Stimulated activated CD8-positive, alpha-beta memory T cell treated with anti-CD3 and anti-CD28 coated beads, Interleukin-15, amount 100 ng/mL, for 1 hour (primary cell): ENCODE data around the gene ADAM12.

Experiments used
- DNase-seq: peaks from one replicate; pipeline ENCODE4 v3.0.0-alpha.2; 2020; ENCODE audit warnings: low read depth

Gene ADAM12

DNA sequence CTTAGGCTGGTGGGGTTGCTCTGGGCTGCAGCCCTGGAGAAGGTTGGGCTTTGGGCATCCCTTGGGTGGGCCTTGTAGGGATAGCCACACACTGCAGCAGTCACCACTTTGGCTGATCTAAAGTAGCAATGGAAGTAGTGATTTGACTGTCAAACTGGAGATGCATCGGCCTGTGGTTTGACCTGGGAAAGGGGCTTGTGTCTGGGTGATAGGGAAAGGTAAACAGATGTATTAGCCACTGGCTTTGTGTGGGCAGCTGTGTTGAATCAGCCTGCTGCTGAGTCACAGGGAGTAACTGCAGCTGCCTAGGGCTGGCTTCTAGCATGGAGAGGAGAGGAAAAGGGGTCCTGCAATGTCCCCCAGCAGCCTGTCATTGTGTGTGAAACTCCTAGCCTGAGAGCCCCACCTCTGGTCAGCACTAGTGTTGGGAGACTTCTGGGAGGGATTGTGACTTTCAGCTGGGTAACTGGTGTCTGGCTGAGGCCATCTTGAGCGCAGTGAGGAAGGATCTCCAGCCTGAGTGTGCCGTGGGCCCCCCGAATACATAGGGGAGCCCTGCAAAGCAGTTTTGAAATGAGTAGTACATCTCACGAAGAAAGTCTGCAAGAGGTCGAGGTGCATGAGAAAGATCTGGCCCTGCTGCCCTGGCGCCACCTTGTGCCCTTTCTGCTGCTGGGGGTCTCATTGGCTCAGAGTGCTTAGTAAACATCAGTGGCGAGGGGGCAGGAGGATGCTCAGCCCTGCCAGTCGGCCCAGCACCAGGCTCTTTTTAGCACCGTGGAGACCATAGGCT lies 374.6 kb downstream of the ADAM12 start:
- no peak for DNase-seq

DNA sequence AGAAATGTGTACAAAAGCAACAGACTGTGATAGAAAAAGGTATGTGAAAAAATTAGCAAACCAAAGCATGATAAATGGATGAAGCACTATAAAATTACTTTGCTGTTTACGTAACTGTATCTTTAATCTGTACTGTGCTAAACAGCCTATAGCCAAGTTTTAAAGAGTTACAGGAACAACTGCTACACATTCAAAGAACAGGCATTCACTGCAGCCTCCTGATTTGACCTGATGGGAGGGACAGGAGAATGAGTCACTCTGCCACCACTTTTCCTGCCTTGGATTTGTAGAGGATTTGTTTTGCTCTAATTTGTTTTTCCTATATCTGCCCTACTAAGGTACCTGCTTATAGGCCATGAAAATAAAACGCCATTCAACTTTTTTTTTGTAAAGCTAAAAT lies 375.8 kb downstream of the ADAM12 start:
- DNase-seq, result no peak

DNA sequence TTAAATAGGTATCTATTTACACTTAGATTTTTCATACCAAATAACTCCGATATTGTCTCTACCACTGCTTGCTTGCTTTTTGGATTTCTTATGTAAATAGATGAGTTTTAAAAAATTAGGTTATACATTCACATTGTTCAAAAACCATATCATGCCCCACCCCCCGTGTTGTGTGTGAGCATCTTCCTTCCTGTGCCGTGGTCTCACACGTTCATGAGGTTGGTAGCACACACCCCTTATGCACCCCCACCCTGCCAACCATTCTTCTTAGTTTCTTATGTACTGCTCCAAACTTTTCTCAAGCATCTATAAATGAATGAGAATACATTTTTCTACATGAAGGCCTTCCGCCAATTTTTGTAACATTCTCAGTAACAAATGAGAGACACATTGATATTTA lies 376.3 kb downstream of the ADAM12 start:
- peak; percentile 4 for DNase-seq

DNA sequence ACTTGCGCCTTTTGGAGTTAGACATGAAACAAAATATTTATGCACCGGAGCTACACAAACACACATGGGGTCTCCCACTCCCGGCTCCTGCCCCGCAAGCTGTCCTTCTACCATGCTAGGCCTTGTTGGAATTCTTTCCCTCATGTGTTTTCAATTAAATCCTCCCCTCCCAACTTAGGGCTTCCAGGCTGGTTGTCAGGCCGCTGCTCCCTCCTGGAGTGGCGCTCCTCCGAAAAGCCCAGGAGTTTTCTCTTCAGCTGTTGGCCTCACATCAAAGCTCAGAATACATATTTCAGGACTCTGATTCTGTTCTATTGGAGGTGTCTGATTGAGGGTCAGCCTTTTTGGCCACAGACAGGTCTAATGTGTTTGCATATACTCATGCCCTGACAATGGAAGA lies 378.6 kb downstream of the ADAM12 start:
- DNase-seq, result no peak

DNA sequence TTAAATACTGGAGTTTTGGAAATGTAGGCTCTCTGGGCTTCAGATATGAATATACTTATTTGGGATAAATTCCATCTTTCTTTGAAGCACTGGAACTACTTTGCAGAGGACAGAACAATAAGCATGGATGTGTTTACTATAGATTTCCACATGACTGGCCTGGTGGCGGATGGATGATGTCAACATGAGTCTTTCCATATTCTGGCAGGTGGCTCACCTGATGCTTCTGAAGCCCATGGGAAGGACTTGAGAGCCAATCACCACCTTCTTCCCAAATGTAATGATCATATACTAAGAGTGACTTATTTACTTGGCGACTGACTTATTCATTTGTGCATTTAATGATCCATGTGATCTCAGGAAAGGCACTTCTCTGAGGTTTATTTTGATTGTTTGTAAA lies 381.4 kb downstream of the ADAM12 start:
- no peak for DNase-seq

DNA sequence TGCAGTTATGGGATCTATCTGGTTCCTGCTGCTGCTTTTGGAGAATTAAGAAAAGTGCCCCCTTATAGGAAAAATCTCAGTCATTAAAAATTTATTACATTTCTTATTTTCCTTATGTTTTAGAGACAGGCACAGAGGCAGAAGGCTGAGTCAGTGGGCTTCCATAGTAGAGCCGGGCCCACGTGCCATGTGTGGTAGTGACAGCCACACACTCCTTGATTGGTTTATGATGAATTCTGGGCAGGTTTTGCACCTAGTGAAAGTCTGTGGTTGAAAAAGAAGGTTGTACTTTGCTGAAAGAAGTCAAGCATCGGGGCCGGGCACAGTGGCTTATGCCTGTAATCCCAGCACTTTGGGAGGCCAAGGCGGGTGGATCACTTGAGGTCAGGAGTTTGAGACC lies 382.0 kb downstream of the ADAM12 start:
- DNase-seq, result no peak

DNA sequence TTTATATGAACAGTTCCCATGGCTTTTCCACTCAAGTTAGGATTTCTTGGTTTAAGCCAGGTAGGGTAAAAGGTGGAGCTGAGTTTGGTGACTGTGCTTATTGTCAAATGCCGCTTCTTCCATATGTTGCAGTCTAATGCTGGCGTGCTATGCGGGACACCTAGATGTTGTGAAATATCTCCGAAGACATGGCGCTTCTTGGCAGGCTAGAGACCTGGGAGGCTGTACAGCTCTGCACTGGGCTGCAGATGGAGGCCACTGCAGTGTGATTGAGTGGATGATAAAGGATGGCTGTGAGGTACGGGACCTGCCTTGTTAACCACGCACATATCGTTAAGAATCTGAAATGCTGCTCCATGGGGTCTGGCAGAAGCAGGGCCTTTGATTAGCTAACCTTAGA lies 383.5 kb downstream of the ADAM12 start:
- DNase-seq, result no peak

DNA sequence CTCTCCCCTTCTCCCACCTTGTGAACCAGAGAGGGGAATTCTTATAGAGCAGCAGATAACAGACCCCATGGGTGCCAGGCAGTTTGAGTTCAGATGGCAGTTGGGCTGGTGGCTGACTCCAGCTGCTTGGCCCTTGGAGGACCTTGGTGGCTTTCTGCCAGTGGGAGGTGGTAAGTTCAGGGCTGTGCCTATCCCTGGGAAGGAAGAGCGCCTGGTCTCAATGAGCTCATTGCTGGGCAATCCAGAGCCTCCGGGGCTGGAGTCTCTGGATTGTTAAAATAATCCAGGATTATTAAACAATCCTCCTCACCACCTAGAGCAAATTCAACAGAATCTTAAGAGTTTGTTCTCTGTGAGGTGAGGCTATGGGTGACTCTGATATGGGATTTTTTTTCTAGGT lies 386.7 kb downstream of the ADAM12 start:
- no peak for DNase-seq

DNA sequence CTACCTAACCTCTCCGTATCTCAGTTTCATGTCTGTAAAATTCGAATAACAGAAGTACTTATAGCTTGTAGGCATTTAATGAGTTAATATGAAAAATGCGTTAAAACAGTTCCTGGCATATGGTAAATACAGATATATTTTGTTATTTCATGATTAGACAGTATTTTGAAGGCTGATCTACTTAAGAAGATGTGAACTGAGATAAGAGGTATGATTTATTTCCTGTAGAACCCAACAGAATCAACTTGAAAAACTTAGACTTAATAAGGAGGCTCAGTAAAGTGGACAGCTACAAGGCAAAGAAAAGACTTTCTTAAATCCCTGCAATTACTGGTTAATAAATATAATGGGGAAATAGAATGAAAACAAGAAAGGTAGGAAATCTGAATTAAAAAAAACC lies 388.6 kb downstream of the ADAM12 start:
- no peak for DNase-seq

DNA sequence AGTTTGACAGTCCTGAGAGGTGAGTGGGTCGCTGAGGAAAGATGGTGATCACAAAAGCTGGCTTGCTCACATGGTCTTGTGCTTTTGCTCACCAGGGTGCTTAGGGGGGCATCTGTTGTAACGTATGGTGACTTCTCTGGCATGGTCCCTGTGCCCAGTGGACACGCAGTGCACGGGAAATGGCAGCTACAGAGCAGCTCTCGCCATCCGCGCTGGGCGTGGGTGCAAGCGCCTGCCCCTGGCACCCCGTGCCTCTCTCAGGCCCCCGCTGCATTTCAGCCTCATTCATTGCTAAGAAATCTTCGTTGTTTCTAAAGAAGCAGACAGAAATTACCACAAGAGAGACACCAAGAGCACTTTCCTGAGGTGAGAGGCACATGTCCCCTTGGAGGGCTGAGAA lies 390.7 kb downstream of the ADAM12 start:
- no peak for DNase-seq

DNA sequence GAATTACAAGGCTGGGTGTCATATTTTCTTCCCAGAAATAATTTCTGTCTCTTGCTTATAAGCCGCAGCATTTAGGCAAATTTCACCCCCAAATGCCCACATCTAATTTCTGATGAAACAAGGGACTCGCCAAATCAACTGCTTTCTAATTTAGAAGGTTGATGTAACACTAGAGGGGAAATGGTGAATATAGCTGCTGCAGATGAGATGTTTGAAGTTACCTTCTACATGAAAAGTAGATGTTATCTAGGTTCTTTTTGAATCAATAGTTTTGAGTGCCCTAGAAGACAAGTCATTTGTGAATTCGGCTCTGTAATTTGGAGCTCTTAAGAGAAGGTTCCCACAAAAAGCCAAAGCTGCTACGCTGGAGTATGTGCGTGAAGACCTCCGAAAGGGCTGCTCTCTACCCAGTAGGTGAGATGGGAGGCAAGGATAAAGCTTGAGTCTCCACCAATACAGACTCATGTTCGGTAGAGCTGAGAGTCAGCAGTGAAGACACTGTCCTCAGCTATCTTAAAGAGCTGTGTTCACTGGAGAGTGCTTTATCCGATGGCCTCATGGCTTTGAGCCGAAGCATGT lies 392.5 kb downstream of the ADAM12 start:
- DNase-seq, result no peak

DNA sequence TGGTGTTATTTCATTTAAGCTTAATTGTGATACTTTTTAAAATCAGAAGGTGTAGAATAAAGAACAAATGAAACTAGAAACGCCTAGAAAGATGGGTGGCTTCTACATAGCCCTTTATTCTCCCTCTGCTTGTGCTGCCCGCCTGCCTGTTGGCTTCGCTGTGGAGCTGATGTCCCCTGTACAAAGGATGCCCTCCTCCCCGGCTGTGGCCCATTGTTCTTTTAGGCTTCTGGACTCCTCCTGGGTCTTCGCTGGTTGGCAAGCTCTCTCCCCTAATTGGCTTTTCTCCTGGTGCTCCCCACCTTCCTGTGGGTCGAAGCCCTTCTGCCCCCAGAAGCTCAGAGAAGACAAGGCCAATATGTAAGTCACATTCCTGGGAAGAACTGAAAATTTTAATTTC lies 393.7 kb downstream of the ADAM12 start:
- no peak for DNase-seq

DNA sequence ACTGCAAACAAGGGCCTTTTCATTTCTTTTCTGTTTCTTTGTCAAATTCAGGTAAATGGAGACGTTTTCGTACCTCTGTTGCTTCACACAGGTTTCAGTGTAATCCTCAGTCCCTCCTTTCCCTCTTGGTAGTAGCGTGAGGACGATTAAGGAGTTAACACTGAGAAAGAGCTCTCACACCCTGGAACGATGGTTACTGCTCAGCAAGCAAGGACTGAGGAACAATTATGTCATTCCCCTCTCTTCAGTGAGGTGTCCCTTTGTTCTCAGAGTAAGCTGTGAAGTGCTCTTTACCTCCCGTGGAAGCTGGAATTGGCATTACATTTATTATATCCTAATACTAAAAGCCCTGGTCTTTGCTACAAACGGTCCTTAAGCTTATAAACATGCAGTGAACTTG lies 396.0 kb downstream of the ADAM12 start:
- no peak for DNase-seq

DNA sequence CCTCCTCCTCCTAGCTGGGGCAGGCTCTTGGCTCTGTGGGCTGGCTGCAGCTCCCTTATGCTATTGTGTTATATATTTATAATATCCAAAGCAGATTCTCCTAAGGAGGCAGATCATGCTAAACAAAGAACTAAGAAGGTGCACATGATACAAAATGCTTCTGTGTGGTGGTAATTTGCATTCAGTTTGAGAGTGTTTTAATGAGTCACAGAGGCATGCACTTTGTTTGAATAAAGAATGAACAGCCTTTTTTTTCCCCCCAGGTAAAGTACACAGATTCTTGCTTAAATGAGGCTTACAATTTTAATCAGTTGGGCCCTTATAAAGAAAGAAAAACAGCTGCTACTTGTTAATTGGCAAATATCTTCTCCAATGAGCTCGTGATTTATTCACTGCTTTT lies 396.9 kb downstream of the ADAM12 start:
- no peak for DNase-seq

DNA sequence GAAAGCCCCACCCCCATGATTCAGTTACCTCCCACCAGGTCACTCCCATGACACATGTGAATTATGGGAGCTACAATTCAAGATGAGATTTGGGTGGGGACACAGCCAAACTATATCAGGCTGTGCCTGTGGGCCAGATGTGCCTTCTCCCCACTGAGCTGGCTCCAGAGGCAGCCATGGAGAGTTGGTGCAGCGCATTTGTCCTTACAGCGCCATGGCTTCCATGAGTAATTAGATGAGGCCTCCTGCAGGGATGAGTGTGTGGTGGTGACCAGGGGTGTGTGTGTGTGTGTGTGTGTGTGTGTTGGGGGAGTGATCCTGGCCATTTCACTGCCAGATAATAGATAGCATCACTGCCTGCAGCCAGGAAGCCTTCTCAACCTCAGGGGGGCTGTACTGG lies 397.3 kb downstream of the ADAM12 start:
- DNase-seq, result no peak

DNA sequence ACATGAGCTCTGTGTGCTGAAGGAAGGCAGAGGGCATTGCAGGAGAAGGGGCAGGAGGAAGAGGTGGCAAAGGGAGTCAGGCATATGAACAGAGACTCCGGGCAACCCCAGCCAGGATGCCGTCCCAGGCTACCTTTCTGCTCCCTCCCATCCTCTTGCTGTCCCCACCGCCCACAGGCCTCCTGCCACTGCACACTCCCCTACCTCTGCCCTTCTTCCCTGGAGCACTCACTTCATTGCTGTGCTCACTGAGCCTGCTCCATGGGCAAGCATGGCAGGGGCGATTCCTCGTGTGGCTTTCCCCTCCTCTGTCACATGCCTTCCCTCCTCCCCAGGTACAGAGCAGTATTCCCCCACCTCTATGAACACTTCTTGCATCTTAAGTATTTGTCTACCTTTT lies 398.5 kb downstream of the ADAM12 start:
- DNase-seq, result no peak

DNA sequence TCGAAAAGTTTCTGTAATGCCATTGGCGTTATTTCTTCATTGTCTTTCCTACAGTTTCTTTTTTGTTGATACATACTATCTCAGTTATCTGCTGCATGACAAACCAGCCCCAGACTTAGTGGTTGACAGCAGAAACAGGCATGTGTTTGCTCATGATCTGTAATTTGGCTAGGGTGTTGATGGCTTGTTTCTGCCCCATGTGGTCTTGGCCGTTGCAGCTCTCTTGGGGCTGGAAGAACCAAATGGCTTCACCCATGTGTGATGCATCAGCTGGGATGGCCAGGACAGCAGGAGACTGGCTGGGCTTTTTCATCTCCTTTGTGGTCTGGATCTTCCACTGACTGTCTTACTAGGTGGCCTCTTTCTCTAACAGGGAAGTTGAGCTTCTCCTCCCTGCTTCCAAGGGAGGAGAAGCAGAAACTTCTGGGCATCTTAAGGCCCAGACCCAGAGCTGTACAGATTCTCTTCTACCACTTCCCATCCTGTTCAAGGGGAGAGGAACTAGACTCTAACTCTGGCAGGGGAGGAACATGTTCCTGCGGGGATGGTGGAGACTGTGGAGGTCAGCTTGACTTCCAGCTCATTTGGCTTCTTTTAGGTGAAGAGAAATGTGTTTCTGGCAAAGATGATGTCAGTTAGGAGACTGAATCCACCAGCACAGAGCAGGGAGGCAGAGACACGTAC lies 402.6 kb downstream of the ADAM12 start:
- no peak for DNase-seq

DNA sequence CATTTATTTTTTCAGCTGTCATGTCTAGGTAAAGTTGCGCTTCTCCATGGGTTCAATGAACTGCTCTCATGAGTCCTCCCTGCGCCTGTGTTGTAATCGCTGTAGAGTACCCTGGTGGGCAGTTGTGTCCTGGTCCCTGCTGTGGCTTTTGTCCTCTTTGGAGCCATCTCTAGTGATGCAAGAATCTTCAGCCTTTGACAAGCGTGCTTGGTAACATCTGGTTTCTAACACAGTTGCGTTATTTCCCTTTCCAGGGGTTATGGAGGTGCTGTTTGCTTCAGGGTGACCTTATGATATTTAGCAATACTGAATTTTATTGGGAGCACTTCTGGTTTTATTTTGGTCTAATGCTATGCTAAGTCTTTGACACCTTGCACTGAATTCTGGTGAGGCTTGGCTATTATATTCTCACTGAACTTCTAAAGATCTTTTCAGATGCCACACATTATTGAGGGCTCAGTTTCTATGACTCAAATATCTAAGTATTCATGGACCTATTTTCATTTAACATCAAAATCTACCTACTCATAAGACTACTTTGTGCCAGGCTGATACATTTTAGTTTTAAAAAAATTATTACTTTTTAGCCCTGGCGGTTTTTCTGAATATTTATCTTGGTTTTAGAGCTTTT lies 403.3 kb downstream of the ADAM12 start:
- DNase-seq, result no peak

DNA sequence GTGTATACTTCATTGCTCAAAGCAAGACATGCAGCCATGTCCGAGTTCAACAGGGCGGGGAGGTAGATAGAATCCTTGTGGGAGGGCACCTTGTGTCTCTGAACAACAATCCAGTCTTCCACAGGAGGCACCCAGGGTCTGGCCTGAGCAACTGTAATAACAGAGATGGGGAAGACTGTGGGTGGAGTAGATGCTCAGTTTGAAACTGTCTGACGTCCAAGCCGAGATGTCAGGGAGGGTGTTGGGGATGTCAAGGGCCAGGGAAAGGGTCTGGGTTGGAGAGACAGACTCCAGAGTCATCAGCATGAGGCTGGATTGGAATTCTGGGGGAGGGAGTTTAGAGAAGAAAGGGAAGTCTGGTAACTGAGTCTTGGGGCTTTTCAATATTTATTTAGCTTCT lies 403.9 kb downstream of the ADAM12 start:
- DNase-seq, result no peak

DNA sequence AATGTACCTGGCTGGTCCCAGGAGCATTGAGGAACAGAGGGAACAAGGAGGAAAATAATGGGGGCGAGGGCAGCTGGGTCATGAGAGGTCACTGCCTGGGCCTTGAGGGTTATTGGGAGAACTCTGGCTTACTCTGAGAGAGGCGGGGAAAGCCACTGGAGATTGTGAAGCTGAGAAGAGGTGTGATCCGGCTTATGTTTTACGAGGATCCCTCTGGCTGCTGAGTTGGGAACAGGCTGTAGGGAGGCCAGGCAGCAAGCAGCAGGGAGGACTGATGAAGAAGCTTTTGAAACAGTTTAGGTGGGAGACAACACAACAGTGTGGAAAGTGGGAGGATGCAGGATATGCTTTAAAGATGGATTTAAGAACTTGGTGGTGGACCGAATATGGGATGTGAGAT lies 404.6 kb downstream of the ADAM12 start:
- no peak for DNase-seq

DNA sequence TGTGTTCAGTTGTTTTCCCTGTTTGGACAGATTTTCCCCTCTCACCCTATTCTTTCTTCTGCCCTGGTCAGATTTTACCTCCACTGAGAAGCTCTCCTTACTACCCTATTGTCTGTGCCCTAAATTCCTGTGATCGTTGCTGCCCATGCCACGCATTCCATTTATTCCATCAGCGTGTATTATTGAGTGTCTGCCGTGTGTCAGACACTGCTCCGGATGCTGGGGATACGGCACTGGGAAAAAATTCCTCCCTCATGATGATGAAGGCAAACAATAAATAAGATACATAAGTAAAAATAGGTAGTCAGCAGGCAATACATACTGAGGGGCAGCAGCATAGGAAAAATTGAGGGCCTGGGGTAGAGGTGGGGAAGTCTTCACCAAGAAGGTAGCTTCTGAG lies 405.1 kb downstream of the ADAM12 start:
- DNase-seq, result no peak

DNA sequence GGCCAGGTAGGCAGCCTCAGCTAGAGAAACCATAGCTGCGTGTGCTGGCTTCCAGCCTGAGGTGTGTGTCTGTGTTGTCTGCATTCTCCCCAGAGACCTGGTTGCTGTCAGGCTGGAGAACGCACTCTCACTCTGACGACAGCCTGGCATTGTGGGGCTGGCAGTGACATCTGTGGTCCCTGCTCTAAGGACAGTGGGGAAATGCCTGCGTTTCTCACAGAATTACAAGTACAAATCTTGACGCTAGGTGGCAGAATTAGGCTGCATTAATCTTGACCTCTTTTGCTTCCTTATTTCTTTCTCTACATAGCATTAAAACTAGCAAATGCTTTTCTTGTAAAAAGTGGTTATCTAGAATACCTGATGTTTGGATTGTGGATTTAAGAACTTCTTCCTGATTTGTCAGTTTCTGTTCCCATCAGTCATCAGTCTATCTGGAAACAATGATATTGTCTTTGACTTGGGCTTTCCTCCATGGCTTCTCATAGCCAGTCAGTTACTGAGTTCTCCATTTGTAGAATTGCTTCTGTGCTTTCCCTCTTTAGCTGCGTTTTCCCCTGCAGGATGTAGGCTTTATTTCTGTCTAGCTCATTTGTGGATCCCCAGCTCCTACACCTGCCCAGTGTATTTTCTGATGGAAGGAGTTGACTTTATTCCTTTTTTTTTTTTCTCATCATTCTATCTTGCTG lies 405.9 kb downstream of the ADAM12 start:
- no peak for DNase-seq
